ENCODE measurements around the gene PPIL4.
A peak's percentile ranks its signal among the peaks of the same experiment; 100 is the strongest.

PPIL4 gene

GRCh38 chr6:149563928-149564325 lies 18.1 kb upstream of the PPIL4 start:
- Histone ChIP-seq H3K4me3 (replicated peaks; ENCODE audit: low read depth, low read length) (no peak overlapping the region), H3K36me3 (ENCODE audit: control insufficient read depth, insufficient read depth, low read length) (no peaks in the 10 kb centered on the region), H3K27me3 (replicated peaks; ENCODE audit: control insufficient read depth, insufficient read depth, low read length) (no peaks in the 10 kb centered on the region)
- TF ChIP-seq CTCF (IDR thresholded peaks at IDR 0.05; ENCODE audit: insufficient read depth, low read length, poor library complexity, severe bottlenecking), result no peak
- DNase-seq (ENCODE audit: extremely low read depth, insufficient read length), result no peak

- H3K36me3 ChIP-seq (ENCODE audit: control insufficient read depth, insufficient read depth, low read length), result no peaks in the 10 kb centered on the region
- H3K27me3 ChIP-seq (replicated peaks; ENCODE audit: control insufficient read depth, insufficient read depth, low read length), result no peaks in the 10 kb centered on the region
- TF ChIP-seq CTCF (IDR thresholded peaks at IDR 0.05; ENCODE audit: insufficient read depth, low read length, poor library complexity, severe bottlenecking), result no peak
- no peak for DNase-seq (ENCODE audit: extremely low read depth, insufficient read length)
- H3K4me3 ChIP-seq (replicated peaks; ENCODE audit: low read depth, low read length), result no peak overlapping the region
These were observed 17.5 kb upstream of the PPIL4 start for GRCh38 chr6:149563203-149563927.

- no peaks in the 10 kb centered on the region for H3K36me3 ChIP-seq (ENCODE audit: control insufficient read depth, insufficient read depth, low read length)
- no peak for DNase-seq (ENCODE audit: extremely low read depth, insufficient read length)
- no peak overlapping the region for H3K4me3 ChIP-seq (replicated peaks; ENCODE audit: low read depth, low read length)
- H3K27me3 ChIP-seq (replicated peaks; ENCODE audit: control insufficient read depth, insufficient read depth, low read length), result no peaks in the 10 kb centered on the region
- peak; percentile 61 for TF ChIP-seq CTCF (IDR thresholded peaks at IDR 0.05; ENCODE audit: insufficient read depth, low read length, poor library complexity, severe bottlenecking)
These were observed 14.9 kb upstream of the PPIL4 start for GRCh38 chr6:149560736-149561135.

GRCh38 chr6:149559389-149559788 lies 13.5 kb upstream of the PPIL4 start:
- no peaks in the 10 kb centered on the region for H3K36me3 ChIP-seq (ENCODE audit: control insufficient read depth, insufficient read depth, low read length)
- no peaks in the 10 kb centered on the region for H3K27me3 ChIP-seq (replicated peaks; ENCODE audit: control insufficient read depth, insufficient read depth, low read length)
- no peak for TF ChIP-seq CTCF (IDR thresholded peaks at IDR 0.05; ENCODE audit: insufficient read depth, low read length, poor library complexity, severe bottlenecking)
- no peak overlapping the region for H3K4me3 ChIP-seq (replicated peaks; ENCODE audit: low read depth, low read length)
- DNase-seq (ENCODE audit: extremely low read depth, insufficient read length), result no peak

- H3K27me3 ChIP-seq (replicated peaks; ENCODE audit: control insufficient read depth, insufficient read depth, low read length), result no peaks in the 10 kb centered on the region
- no peak for TF ChIP-seq CTCF (IDR thresholded peaks at IDR 0.05; ENCODE audit: insufficient read depth, low read length, poor library complexity, severe bottlenecking)
- no peak overlapping the region for H3K4me3 ChIP-seq (replicated peaks; ENCODE audit: low read depth, low read length)
- H3K36me3 ChIP-seq (ENCODE audit: control insufficient read depth, insufficient read depth, low read length), result no peaks in the 10 kb centered on the region
- DNase-seq (ENCODE audit: extremely low read depth, insufficient read length), result no peak
These were observed 12.2 kb upstream of the PPIL4 start for GRCh38 chr6:149558029-149558428.

GRCh38 chr6:149551920-149552319 lies 6.1 kb upstream of the PPIL4 start:
- no peak overlapping the region for H3K4me3 ChIP-seq (replicated peaks; ENCODE audit: low read depth, low read length)
- DNase-seq (ENCODE audit: extremely low read depth, insufficient read length), result no peak
- no peak for TF ChIP-seq CTCF (IDR thresholded peaks at IDR 0.05; ENCODE audit: insufficient read depth, low read length, poor library complexity, severe bottlenecking)
- no peaks in the 10 kb centered on the region for H3K36me3 ChIP-seq (ENCODE audit: control insufficient read depth, insufficient read depth, low read length)
- no peaks in the 10 kb centered on the region for H3K27me3 ChIP-seq (replicated peaks; ENCODE audit: control insufficient read depth, insufficient read depth, low read length)

All from GM06990 (cell line).